ENCODE data around the gene MORN3. TPM values are rescaled to one million over a fixed set of nuclear protein-coding genes. Genes with fewer than 3 reads are reported as not detected.

MORN3 gene
- total RNA-seq, 1 experiment from 2014 or later: 0.76 TPM

DNA sequence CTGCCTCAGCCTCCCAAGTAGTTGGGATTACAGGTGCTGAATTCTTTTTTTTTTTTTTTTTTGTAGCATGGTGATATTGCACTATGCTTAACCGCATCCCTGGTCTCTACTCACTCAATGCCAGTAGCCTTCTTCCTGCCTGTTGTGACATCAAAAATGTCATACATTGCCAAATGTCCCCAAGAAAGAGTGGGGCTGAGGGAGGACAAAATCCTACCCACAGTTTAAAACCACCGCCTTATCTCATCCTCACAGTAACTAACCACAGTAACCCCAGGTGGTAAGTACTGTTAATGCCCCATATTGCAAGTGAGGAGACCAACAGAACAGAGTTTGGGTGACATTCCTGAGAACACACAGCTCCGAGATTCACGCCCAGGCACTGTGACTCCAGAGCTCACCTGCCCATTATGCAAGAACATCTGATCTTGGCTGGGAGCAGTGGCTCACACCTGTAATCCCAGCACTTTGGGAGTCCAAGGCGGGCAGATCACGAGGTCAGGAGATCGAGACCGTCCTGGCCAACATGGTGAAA, 19.6 kb downstream of the MORN3 start:
- Mint-ChIP-seq H3K27me3 (ENCODE audit: unreplicated experiment) (no peaks in the 10 kb centered on the region), H3K4me1 (ENCODE audit: low read depth, unreplicated experiment) (no peaks in the 10 kb centered on the region), H3K9me3 (ENCODE audit: low read depth, unreplicated experiment) (no peaks in the 10 kb centered on the region), H3K27ac (ENCODE audit: unreplicated experiment) (no peak overlapping the region), H3K4me3 (ENCODE audit: low read depth, unreplicated experiment) (no peak overlapping the region), H3K36me3 (ENCODE audit: insufficient read depth, unreplicated experiment) (peaks cover 4% of the 10 kb centered on the region)
- TF ChIP-seq, protein P1, sequence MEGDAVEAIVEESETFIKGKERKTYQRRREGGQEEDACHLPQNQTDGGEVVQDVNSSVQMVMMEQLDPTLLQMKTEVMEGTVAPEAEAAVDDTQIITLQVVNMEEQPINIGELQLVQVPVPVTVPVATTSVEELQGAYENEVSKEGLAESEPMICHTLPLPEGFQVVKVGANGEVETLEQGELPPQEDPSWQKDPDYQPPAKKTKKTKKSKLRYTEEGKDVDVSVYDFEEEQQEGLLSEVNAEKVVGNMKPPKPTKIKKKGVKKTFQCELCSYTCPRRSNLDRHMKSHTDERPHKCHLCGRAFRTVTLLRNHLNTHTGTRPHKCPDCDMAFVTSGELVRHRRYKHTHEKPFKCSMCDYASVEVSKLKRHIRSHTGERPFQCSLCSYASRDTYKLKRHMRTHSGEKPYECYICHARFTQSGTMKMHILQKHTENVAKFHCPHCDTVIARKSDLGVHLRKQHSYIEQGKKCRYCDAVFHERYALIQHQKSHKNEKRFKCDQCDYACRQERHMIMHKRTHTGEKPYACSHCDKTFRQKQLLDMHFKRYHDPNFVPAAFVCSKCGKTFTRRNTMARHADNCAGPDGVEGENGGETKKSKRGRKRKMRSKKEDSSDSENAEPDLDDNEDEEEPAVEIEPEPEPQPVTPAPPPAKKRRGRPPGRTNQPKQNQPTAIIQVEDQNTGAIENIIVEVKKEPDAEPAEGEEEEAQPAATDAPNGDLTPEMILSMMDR (IDR thresholded peaks at IDR 0.05; ENCODE audit: unreplicated experiment): no peak
- no TSS peak for BruUV-seq (replicated peaks)
- intact Hi-C loops (cut with micrococcal nuclease; ENCODE audit: unreplicated experiment): no loop called here
- no peak for DNase-seq
- CTCF ChIA-PET: interaction anchor here (0.7 to 1.0 kb wide), 2 partner anchors 37 to 209 kb away, joined by 4 read pairs; no protein-coding TSS in a partner anchor

DNA sequence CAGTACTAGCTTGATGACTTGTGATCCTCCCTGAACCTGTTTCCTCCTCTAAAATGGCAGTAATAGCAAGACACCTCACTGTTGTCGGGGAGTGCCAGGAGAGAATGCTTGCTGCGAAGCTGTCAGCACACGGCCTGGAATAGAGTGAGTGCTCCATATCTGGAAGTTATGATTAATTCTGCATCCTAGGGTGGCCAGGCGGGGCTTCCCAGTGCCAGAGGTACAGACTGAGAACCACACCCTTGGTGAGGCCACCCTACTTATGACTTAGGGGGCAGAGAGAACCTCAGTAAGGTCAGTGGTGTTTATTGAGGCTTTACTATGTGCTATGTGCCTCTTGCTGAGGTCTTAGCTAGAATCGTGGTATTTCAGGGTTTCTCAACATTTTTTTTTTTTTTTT, 20.1 kb downstream of the MORN3 start:
- H3K4me1 Mint-ChIP-seq (ENCODE audit: low read depth, unreplicated experiment): no peaks in the 10 kb centered on the region
- intact Hi-C loops (cut with micrococcal nuclease; ENCODE audit: unreplicated experiment): no loop called here
- no peaks in the 10 kb centered on the region for H3K27me3 Mint-ChIP-seq (ENCODE audit: unreplicated experiment)
- DNase-seq: no peak
- no peak overlapping the region for H3K4me3 Mint-ChIP-seq (ENCODE audit: low read depth, unreplicated experiment)
- no TSS peak for BruUV-seq (replicated peaks)
- TF ChIP-seq, protein P1 (IDR thresholded peaks at IDR 0.05; ENCODE audit: unreplicated experiment): no peak
- no peak overlapping the region for H3K27ac Mint-ChIP-seq (ENCODE audit: unreplicated experiment)
- no peaks in the 10 kb centered on the region for H3K9me3 Mint-ChIP-seq (ENCODE audit: low read depth, unreplicated experiment)
- H3K36me3 Mint-ChIP-seq (ENCODE audit: insufficient read depth, unreplicated experiment): peaks cover 3% of the 10 kb centered on the region
- CTCF ChIA-PET: interaction anchor here (0.6 to 1.0 kb wide), 3 partner anchors 37 to 210 kb away, joined by 3 to 4 read pairs (median 4); no protein-coding TSS in a partner anchor

DNA sequence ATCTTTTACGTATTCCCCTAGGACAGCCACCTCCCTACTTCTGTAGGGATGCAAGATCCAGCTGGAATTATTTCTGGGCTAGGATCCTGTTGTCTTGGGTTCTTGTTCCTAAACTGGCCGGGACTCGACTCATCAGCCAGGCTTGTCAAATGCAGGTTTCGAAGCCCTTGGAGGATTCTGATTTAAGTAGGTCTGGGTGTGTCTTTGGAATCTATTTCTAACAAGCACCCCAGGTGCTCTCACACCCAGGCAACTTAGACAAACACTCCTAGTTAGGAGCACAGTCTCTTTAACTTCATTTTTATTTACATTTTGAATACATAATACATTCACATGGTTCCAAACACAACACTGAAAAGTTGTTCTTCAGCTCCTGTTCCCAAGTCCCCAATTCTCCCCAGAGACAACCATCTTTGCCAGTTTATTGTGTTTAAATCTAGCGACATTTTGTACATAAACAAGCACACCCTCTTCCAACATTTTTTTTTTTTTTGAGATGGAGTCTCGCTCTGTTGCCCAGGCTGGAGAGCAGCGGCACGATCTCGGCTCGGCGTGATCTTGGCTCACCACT, 20.9 kb downstream of the MORN3 start:
- Mint-ChIP-seq H3K36me3 (ENCODE audit: insufficient read depth, unreplicated experiment) (no peaks in the 10 kb centered on the region), H3K4me1 (ENCODE audit: low read depth, unreplicated experiment) (no peaks in the 10 kb centered on the region), H3K9me3 (ENCODE audit: low read depth, unreplicated experiment) (no peaks in the 10 kb centered on the region), H3K27me3 (ENCODE audit: unreplicated experiment) (no peaks in the 10 kb centered on the region), H3K4me3 (ENCODE audit: low read depth, unreplicated experiment) (no peak overlapping the region), H3K27ac (ENCODE audit: unreplicated experiment) (no peak overlapping the region)
- TF ChIP-seq, protein P1 (IDR thresholded peaks at IDR 0.05; ENCODE audit: unreplicated experiment): no peak
- intact Hi-C loops (cut with micrococcal nuclease; ENCODE audit: unreplicated experiment): no loop called here
- CTCF ChIA-PET: interaction anchor here (0.6 kb wide), 2 partner anchors 86 to 134 kb away, joined by 3 to 6 read pairs; no protein-coding TSS in a partner anchor
- DNase-seq: no peak
- BruUV-seq (replicated peaks): no TSS peak

DNA sequence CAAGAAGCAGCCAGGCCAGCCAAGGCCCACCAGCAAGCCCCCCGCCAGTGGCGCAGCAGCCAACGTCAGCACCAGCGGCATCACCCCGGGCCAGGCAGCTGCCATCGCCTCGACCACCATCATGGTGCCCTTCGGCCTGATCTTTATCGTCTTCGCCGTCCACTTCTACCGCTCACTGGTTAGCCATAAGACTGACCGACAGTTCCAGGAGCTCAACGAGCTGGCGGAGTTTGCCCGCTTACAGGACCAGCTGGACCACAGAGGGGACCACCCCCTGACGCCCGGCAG, 28.2 kb downstream of the MORN3 start:
- BruUV-seq (replicated peaks): no TSS peak
- Mint-ChIP-seq H3K36me3 (ENCODE audit: insufficient read depth, unreplicated experiment) (peaks cover 15% of the 10 kb centered on the region), H3K9me3 (ENCODE audit: low read depth, unreplicated experiment) (no peaks in the 10 kb centered on the region), H3K27ac (ENCODE audit: unreplicated experiment) (no peak overlapping the region), H3K27me3 (ENCODE audit: unreplicated experiment) (no peaks in the 10 kb centered on the region), H3K4me1 (ENCODE audit: low read depth, unreplicated experiment) (no peaks in the 10 kb centered on the region), H3K4me3 (ENCODE audit: low read depth, unreplicated experiment) (no peak overlapping the region)
- CTCF ChIA-PET: interaction anchor here (1.1 to 1.2 kb wide), 2 partner anchors 14 to 39 kb away, joined by 3 to 4 read pairs; no protein-coding TSS in a partner anchor
- intact Hi-C loops (cut with micrococcal nuclease; ENCODE audit: unreplicated experiment): no loop called here
- DNase-seq: no peak
- TF ChIP-seq, protein P1 (IDR thresholded peaks at IDR 0.05; ENCODE audit: unreplicated experiment): no peak

Measured in Calu3 (cell line).